ENCODE data around the gene ANP32D. TPM values are rescaled to one million over a fixed set of nuclear protein-coding genes. Genes with fewer than 3 reads are reported as not detected.

Gene ANP32D
- polyA plus RNA-seq, 1 of the 3 experiments (the other 2 are of a cell fraction), result not detected

GRCh38 chr12:48512855-48513254, 40.5 kb downstream of the ANP32D start:
- no peak overlapping the region for H3K4me2 ChIP-seq
- POLR2A ChIA-PET, result no interaction called here
- H3K27ac ChIP-seq (ENCODE audit: low read depth in 2 of 2, low read length in 1 of 2), result no peak overlapping the region
- no peak overlapping the region for H3K4me3 ChIP-seq (ENCODE audit: low read depth in 2 of 2, low read length in 1 of 2)
- no peaks in the 10 kb centered on the region for H3K36me3 ChIP-seq (replicated peaks in 1 of 2; ENCODE audit: control insufficient read depth in 1 of 2, insufficient read depth in 2 of 2, low read length in 1 of 2)
- H3K27me3 ChIP-seq (ENCODE audit: insufficient read depth), result no peaks in the 10 kb centered on the region
- H3K9me2 ChIP-seq, result no peaks in the 10 kb centered on the region
- no peaks in the 10 kb centered on the region for H4K20me1 ChIP-seq (ENCODE audit: insufficient read depth)
- TF ChIP-seq MAX (IDR thresholded peaks at IDR 0.05; ENCODE audit: low read depth), result no peak
- no peak for TF ChIP-seq GABPA (IDR thresholded peaks at IDR 0.05; ENCODE audit: low read depth)
- TF ChIP-seq RFX5 (IDR thresholded peaks at IDR 0.05; ENCODE audit: low read length), result no peak
- no peak for TF ChIP-seq RXRA (IDR thresholded peaks at IDR 0.05; ENCODE audit: borderline replicate concordance, low read depth)
- TF ChIP-seq, protein P1, sequence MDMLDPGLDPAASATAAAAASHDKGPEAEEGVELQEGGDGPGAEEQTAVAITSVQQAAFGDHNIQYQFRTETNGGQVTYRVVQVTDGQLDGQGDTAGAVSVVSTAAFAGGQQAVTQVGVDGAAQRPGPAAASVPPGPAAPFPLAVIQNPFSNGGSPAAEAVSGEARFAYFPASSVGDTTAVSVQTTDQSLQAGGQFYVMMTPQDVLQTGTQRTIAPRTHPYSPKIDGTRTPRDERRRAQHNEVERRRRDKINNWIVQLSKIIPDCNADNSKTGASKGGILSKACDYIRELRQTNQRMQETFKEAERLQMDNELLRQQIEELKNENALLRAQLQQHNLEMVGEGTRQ (IDR thresholded peaks at IDR 0.05; ENCODE audit: borderline replicate concordance, low read depth, low read length), result no peak
- TF ChIP-seq YY1 (IDR thresholded peaks at IDR 0.05; ENCODE audit: low read depth), result no peak
- TF ChIP-seq, protein P2, sequence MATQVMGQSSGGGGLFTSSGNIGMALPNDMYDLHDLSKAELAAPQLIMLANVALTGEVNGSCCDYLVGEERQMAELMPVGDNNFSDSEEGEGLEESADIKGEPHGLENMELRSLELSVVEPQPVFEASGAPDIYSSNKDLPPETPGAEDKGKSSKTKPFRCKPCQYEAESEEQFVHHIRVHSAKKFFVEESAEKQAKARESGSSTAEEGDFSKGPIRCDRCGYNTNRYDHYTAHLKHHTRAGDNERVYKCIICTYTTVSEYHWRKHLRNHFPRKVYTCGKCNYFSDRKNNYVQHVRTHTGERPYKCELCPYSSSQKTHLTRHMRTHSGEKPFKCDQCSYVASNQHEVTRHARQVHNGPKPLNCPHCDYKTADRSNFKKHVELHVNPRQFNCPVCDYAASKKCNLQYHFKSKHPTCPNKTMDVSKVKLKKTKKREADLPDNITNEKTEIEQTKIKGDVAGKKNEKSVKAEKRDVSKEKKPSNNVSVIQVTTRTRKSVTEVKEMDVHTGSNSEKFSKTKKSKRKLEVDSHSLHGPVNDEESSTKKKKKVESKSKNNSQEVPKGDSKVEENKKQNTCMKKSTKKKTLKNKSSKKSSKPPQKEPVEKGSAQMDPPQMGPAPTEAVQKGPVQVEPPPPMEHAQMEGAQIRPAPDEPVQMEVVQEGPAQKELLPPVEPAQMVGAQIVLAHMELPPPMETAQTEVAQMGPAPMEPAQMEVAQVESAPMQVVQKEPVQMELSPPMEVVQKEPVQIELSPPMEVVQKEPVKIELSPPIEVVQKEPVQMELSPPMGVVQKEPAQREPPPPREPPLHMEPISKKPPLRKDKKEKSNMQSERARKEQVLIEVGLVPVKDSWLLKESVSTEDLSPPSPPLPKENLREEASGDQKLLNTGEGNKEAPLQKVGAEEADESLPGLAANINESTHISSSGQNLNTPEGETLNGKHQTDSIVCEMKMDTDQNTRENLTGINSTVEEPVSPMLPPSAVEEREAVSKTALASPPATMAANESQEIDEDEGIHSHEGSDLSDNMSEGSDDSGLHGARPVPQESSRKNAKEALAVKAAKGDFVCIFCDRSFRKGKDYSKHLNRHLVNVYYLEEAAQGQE (IDR thresholded peaks at IDR 0.05; ENCODE audit: low read depth, low read length), result no peak
- TF ChIP-seq CTCF (IDR thresholded peaks at IDR 0.05), result no peak
- no peak overlapping the region for H3K9ac ChIP-seq
- no peaks in the 10 kb centered on the region for H3K9me3 ChIP-seq
- CTCF ChIA-PET, result no interaction called here
- no peak overlapping the region for H2AFZ ChIP-seq (ENCODE audit: low read depth)
- H3K4me1 ChIP-seq (ENCODE audit: control insufficient read depth in 1 of 2, insufficient read depth in 2 of 2, low read depth in 1 of 2, low read length in 1 of 2), result no peaks in the 10 kb centered on the region
- no peaks in the 10 kb centered on the region for H3K79me2 ChIP-seq (ENCODE audit: insufficient read depth)
- no peak for DNase-seq
- no peaks in the 10 kb centered on the region for H3F3A ChIP-seq (replicated peaks; ENCODE audit: insufficient read depth)
- WGBS (ENCODE audit: low lambda C conversion rate), result 2% methylated on average over 2 of the region's 2 CpGs

DNA sequence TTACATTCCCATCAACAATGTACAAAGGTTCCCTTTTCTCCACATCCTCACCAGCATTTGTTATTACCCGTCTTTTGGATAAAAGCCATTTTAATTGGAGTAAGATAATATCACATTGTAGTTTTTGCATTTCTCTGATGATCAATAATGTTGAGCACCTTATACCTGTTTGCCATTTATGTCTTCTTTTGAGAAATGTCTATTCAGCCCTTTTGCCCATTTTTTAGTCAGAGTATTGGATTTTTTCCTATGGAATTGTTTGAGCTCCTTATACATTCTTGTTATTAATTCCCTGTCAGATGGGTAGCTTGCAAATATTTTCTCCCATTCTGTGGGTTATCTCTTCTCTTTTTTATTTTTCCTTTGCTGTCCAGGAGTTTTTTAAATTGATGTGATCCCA, 42.4 kb downstream of the ANP32D start:
- Histone ChIP-seq H3K4me3 (ENCODE audit: low read depth in 2 of 2, low read length in 1 of 2) (no peak overlapping the region), H3K79me2 (ENCODE audit: insufficient read depth) (no peaks in the 10 kb centered on the region), H3K4me1 (ENCODE audit: control insufficient read depth in 1 of 2, insufficient read depth in 2 of 2, low read depth in 1 of 2, low read length in 1 of 2) (no peaks in the 10 kb centered on the region), H2AFZ (ENCODE audit: low read depth) (no peak overlapping the region), H3K9ac (no peak overlapping the region), H3F3A (replicated peaks; ENCODE audit: insufficient read depth) (no peaks in the 10 kb centered on the region), H3K36me3 (replicated peaks in 1 of 2; ENCODE audit: control insufficient read depth in 1 of 2, insufficient read depth in 2 of 2, low read length in 1 of 2) (no peaks in the 10 kb centered on the region), H3K9me2 (no peaks in the 10 kb centered on the region), H3K27ac (ENCODE audit: low read depth in 2 of 2, low read length in 1 of 2) (no peak overlapping the region), H3K27me3 (ENCODE audit: insufficient read depth) (no peaks in the 10 kb centered on the region), H3K4me2 (no peak overlapping the region), H3K9me3 (no peaks in the 10 kb centered on the region), H4K20me1 (ENCODE audit: insufficient read depth) (no peaks in the 10 kb centered on the region)
- ChIA-PET CTCF (no interaction called here), POLR2A (no interaction called here)
- DNase-seq, result no peak
- WGBS (ENCODE audit: low lambda C conversion rate), result 31% methylated on average over 1 of the region's 1 CpG
- TF ChIP-seq YY1 (IDR thresholded peaks at IDR 0.05; ENCODE audit: low read depth), result no peak
- TF ChIP-seq, protein P3, sequence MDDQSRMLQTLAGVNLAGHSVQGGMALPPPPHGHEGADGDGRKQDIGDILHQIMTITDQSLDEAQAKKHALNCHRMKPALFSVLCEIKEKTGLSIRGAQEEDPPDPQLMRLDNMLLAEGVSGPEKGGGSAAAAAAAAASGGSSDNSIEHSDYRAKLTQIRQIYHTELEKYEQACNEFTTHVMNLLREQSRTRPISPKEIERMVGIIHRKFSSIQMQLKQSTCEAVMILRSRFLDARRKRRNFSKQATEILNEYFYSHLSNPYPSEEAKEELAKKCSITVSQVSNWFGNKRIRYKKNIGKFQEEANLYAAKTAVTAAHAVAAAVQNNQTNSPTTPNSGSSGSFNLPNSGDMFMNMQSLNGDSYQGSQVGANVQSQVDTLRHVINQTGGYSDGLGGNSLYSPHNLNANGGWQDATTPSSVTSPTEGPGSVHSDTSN (IDR thresholded peaks at IDR 0.05), result no peak
- TF ChIP-seq EZH2phosphoT487 (IDR thresholded peaks at IDR 0.05; ENCODE audit: borderline replicate concordance, low read depth), result no peak
- no peak for TF ChIP-seq MAX (IDR thresholded peaks at IDR 0.05; ENCODE audit: low read depth)
- TF ChIP-seq FOXM1 (IDR thresholded peaks at IDR 0.05; ENCODE audit: low read depth), result no peak
- TF ChIP-seq SMC3 (IDR thresholded peaks at IDR 0.05; ENCODE audit: low read depth, low read length), result no peak
- no peak for TF ChIP-seq NRF1 (IDR thresholded peaks at IDR 0.05; ENCODE audit: low read depth, low read length)
- no peak for TF ChIP-seq NFIC (IDR thresholded peaks at IDR 0.05; ENCODE audit: borderline replicate concordance)
- TF ChIP-seq JUND (IDR thresholded peaks at IDR 0.05), result no peak
- TF ChIP-seq, protein P2 (IDR thresholded peaks at IDR 0.05; ENCODE audit: low read depth, low read length), result no peak
- no peak for TF ChIP-seq RXRA (IDR thresholded peaks at IDR 0.05; ENCODE audit: borderline replicate concordance, low read depth)
